Measurements from ENCODE around the gene PIGC.
A peak's percentile ranks its signal among the peaks of the same experiment; 100 is the strongest.
"Not testable (repeated sequence)": the region's sequence is repeated elsewhere in the genome, so short reads cannot be mapped to it uniquely, and the experiment has no call there.

Gene PIGC

GRCh38 chr1:172465617-172466016, 21.7 kb upstream of the PIGC start:
- DNase-seq: no peak

GRCh38 chr1:172460887-172461315, 17.0 kb upstream of the PIGC start:
- no peak for DNase-seq

DNA sequence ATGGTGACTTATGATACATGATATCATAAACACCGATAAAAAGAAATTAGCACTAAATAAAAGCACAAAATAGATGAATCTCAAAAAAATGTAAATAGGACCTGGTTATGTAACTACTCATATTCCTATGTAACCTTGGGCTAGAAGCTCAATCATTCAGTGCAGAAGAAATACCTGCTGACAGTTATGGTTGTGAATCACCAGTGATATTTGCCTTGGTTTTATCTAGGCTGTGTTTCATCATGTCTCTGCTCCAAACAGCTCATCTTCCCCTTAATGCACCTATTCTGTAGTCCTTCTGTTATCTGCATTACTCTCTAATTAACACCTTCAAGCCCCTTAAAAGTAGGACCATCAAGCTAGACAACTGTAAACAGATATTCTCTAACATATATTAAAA, 16.3 kb upstream of the PIGC start:
- DNase-seq: no peak

DNA sequence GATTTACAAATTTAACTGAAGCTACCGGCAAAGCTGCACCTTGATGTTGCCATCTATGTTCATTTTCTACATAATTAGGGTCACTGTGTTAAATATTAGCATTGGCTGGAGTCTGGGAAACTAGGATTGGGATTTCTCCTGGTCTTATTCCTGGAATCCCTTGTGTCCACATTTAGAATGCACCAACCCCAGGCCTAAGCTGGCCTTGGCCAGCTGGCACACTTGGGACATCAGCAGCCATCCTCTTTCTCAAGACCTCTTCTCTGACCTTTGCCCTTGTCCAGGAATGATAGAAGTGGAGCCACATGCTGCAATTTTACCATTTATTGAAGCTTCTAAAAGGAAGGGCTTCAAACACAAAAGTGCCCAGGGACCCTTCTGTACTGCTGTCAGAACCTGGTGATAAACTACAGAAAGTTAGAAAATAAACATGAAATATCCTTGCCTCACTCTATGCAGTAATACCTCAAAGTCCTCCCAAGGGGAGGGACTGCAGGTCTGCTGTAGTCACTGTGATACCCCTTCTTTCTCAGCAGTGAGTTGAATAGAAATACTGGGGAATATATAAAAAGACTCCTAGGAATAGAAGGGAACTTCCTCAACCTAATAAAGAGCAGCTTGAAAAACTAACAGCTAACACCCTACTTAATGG, 13.7 kb upstream of the PIGC start:
- no peak for DNase-seq

DNA sequence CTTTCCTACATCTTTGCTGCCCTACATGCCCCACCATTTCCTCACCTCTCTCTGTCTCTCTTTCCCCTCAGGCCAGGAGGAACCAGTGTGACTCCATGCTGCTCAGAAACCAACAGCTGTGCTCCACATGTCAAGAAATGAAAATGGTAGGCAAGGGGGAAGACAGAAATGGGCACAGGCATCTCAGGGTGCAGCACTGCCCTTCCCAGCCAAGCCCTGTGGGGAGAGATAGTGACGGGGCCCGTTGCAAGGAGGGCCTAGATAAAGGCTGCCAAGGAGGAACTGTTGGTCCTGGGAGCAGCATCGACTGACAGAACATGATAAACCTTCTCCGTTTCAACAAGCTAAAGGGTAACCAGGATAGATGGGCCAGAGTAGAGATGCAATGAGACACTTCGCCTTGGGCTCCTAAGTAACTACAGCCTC, 12.5 kb upstream of the PIGC start:
- DNase-seq: no peak

GRCh38 chr1:172455451-172455850, 11.6 kb upstream of the PIGC start:
- no peak for DNase-seq

GRCh38 chr1:172453607-172454006, 9.7 kb upstream of the PIGC start:
- DNase-seq: no peak

- DNase-seq: no peak
These were observed 9.3 kb upstream of the PIGC start for GRCh38 chr1:172453153-172453545.

- DNase-seq: no peak
These were observed 8.8 kb upstream of the PIGC start for GRCh38 chr1:172452536-172453152.

DNA sequence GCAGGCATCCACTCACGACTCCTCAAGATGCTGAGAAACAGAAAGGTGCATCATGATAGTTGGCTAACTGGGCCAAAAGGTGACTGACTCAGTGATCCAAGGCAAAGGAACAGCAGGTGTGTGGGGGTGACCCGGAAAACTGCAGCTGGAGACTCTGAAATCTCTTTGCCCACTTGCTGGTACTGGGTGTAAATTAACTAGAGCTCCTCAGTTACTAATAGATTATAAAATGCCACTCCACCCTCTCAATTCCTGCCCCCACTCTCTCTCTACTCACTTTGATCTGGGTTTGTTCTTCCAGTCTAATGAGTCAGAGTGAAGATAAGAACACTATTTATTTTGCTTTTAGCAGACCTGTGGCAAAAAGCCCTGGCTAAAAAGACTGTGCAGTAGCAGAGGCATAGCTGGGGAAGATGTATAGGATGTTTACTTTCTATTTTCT, 7.2 kb upstream of the PIGC start:
- peak; percentile 47 for DNase-seq

GRCh38 chr1:172450524-172450885, 6.6 kb upstream of the PIGC start:
- DNase-seq: peak; percentile 61

DNA sequence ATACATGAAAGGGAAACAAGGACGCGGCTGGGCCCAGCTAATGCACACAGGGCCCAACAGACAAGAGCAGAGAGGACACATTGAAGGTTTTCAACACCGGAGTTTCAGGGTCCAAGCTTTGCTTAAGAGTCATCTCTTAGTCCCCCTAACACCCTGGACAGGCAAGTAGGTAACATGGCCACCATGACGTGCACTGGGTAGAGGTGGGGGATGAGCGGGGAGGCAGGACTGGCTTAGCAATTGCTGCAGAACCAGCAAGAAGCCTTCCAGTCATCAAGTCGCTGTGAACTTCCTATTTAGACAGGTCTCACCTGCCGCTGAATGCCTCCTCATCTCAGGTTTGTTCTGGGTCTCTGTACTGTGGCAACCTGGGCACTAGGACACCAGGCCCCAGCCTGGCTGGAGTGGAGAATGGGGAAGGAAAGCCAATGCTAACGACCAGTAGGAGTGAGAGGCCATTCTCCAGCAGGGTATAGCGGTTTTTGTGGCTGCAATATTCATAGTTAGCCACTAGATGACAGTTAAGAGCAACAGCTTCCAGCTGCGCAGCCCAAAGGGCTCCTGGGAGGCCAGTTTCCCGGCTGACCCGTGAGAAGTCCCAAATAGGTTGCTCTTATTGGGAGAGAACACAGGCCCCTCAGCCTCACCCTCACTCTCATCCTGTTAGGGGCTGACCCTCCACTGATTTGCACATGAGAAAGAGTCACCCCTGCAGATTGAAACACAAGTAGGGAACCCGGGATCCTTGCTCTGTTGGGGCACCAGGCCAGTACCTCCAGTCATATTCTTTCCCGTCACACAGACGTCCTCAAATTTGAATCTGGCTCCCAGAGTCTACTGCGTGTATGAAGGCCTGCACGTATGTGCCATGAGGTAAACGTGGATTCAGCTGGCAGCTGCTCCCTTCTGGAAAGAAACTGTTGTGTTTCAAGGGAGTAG, 6.0 kb upstream of the PIGC start:
- peak; percentile 24 for DNase-seq

DNA sequence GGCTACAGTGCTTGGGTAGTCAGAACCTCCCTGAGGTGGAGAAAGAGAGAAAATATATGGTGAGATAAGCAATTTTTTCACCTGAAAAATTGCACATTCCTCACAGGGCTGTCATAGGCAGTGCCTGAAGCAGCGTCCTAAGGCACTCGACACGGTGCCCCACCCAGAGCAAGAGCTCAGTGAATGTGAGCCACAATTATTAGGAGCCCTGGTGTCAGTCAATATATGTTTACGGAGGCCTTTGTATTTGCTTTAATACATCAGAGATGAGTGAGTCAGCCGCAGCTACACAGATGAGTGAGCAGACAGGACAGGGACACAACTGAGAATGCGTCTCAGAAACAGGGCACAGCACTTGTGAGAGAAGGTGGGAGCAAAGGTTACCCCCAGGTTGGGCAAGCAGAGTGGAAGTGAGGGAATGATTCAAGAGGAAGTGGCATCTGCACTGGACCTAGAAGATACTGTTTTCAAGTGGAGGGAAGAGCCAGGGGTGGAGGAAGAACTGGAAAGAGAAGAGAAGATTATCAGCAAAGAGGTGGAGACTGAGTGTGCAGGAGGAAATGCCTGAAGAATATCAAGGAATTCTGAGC, 5.2 kb upstream of the PIGC start:
- DNase-seq: peak; percentile 68

DNA sequence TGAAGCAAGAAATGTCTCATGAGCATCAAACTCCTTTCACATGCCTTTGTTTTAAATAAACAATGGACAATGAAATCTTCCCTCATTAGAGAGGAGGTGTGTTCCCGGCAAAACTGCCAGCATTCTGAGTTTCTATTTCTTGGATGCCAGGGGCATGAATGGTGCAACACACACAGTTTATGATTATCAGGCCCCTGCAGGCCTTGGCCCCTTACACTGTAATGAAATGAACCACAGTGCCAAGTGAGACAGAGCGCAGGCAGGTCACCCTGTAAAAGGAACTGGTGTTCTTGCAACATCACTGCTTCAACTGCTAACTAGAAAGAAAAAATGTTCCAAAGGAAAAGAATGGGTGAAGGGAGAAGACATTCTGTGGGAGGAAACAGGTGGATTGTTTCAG, 3.8 kb upstream of the PIGC start:
- DNase-seq: no peak

DNA sequence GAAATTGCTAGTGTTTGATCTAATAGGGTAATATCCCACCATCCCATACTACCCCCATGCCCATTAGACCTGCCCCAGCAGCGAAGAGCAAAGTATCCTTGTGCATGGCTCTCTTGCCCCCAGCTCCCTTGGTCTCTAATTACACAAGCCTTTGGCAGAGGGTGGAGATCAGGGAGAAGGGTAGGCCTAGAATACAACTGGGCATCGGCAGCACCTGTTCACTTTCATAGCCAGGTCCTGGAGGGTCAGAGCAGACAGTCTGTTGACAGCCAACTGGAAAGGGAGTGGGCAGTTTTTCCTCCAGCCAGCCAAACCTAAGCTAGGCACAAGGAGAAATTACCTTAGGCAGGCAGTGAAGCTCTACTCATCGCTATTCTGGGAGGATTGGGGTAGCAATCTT, 2.7 kb upstream of the PIGC start:
- DNase-seq: no peak

DNA sequence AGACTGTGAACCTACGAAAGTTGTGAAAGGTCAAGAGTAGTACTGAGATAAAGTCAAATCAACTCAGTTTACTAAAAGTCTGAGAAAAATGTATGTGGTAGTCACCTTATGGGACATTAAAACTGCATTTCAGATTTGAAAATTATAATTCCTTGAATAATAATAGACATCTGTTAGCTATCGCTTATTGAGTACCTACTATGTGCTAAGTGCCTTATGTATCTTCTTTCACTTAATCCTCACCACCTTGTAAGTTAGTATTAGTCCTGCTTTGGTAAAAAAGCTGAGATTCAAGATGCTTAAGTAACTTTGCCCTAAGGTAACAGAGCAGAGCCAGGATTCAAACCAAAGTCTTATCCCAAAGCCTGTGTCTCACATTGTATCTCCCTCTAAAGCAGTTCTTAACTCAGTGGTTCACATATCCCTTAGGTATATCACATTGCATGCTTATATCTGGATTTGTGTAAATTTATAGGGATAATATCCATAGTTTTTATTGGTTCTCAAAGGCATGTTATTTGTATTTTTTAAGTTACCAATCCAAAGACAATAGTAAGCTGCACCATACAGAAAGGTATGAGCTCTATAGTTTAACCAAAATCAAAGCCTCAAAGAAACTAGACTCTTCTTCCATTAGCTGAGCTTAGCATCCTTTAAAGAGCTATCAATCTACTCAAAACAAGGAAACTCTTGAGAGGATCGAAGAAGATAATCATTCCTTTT, 865 bp downstream of the PIGC start:
- no peak for DNase-seq

- no peak for DNase-seq
These were observed 1.5 kb downstream of the PIGC start for GRCh38 chr1:172442404-172442803.

- DNase-seq: not testable (repeated sequence)
These were observed 6.7 kb downstream of the PIGC start for GRCh38 chr1:172437183-172437582.

DNA sequence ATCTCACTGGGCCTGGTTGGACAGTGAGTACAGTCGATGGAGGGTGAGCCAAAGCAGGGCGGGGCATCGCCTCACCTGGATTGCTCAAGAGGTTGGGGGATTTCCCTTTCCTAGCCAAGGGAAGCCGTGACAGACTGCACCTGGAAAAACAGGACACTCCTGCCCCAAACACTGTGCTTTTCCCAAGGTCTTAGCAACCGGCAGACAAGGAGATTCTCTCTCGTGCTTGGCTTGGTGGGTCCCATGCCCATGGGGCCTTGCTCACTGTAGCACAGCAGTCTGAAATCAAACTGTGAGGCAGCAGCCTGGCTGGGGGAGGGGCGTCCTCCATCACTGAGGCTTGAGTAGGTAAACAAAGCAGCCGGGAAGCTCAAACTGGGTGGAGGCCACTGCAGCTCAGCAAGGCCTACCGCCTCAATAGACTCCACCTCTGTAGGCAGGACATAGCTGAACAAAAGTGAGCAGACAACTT, 12.1 kb downstream of the PIGC start:
- peak; percentile 83 for DNase-seq

DNA sequence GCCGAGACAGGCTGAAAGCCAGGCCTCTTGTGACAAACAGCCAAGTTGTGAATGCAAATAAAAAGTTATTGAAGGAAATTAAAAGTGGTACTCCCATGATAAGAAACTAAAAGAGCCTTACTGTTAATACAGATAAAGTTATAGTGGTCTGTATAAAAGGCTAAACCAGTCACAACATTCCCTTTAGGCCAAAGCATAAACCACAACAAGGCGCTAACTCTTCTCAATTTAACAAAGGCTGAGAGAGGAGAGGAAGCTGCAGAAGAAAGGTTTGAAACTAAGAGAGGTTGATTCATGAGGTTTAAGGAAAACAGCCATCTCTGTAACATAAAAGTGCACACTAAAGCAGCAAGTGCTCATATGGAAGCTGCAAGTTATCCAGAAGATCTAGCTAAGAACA, 12.7 kb downstream of the PIGC start:
- no peak for DNase-seq

DNA sequence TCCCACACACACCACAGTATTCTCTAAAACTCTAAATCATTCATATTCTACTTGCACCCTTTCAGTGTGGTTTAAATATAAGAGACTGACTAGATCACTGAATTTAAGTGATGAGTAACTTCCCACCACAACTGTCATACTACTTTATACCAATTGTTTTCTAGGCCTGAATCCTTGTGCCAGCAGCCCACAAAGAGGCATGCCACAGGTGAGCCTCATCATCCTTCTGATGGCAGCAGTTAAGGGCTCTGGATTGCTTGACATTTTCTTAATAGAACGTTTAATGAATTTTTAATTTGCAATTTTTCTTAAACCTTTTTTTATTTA, 13.8 kb downstream of the PIGC start:
- no peak for DNase-seq

GRCh38 chr1:172429331-172430127, 14.3 kb downstream of the PIGC start:
- peak; percentile 76 for DNase-seq

All from DMS153 (cell line).